HepG2 (cell line): ENCODE results near the gene NAA16. TPM values are rescaled to one million over a fixed set of nuclear protein-coding genes. Genes with fewer than 3 reads are reported as not detected.

ENCODE experiments used
- GATAD1 ChIP-seq: IDR thresholded peaks from 2 replicates; pipeline ENCODE4 v1.6.1; 2016; ENCODE audit warnings: missing genetic modification reagents, missing compliant biosample characterization
- HDAC6 ChIP-seq: fragments of 200-600 bp; sonication (generic); IDR thresholded peaks from 2 replicates; pipeline ENCODE4 v1.7.0; 2017; ENCODE audit warnings: mild to moderate bottlenecking, antibody characterized with exemption, low read length, low read depth
- HES4 ChIP-seq: sonication (generic); formaldehyde crosslinking; IDR thresholded peaks from 2 replicates; pipeline ENCODE4 v1.9.0; 2021; ENCODE audit warnings: mild to moderate bottlenecking, missing genetic modification reagents, borderline replicate concordance
- LCORL ChIP-seq, 2 experiments: fragments of 450-650 bp in 1 of 2; sonication (generic) in 1 of 2; formaldehyde crosslinking in 1 of 2; IDR thresholded peaks; 2 replicates each; pipeline versions ENCODE4 v1.5.0 to v1.6.1; 2017 to 2020; ENCODE audit warnings: antibody characterized with exemption in 1 of 2, missing genetic modification reagents in 1 of 2
- MAZ ChIP-seq, 2 experiments: sonication (generic) in 1 of 2; formaldehyde crosslinking in 1 of 2; IDR thresholded peaks; 2 replicates each; pipeline versions ENCODE4 v1.5.0 to v1.6.1; 2012 to 2020; ENCODE audit warnings: low read depth in 2 of 2, mild to moderate bottlenecking in 2 of 2, borderline replicate concordance in 1 of 2, improper control_type of control experiment in 1 of 2, low read length in 1 of 2, missing genetic modification reagents in 1 of 2, moderate library complexity in 1 of 2
- PAX8 ChIP-seq: sonication (generic); formaldehyde crosslinking; IDR thresholded peaks from 2 replicates; pipeline ENCODE4 v1.8.0; 2022; ENCODE audit warnings: mild to moderate bottlenecking, missing genetic modification reagents, borderline replicate concordance
- PITX1 ChIP-seq: sonication (generic); formaldehyde crosslinking; IDR thresholded peaks from 2 replicates; pipeline ENCODE4 v1.5.1; 2020; ENCODE audit warnings: mild to moderate bottlenecking, missing genetic modification reagents
- PLRG1 ChIP-seq: fragments of 450-650 bp; conservative IDR thresholded peaks from 2 replicates; pipeline ENCODE4 v1.6.1; 2016
- POGZ ChIP-seq: sonication (generic); formaldehyde crosslinking; IDR thresholded peaks from 2 replicates; pipeline ENCODE4 v1.4.0; 2020; ENCODE audit warnings: mild to moderate bottlenecking, missing genetic modification reagents
- POLR2AphosphoS2 ChIP-seq: IDR thresholded peaks from 2 replicates; pipeline ENCODE4 v1.6.1; 2011; ENCODE audit warnings: low read depth, low read length, improper control_type of control experiment
- SKI ChIP-seq: fragments of 450-650 bp; IDR thresholded peaks from one replicate; pipeline ENCODE4 v1.6.1; 2018; ENCODE audit warnings: mild to moderate bottlenecking; ENCODE audit not compliant: partially characterized antibody
- SRSF4 ChIP-seq: fragments of 200-400 bp; formaldehyde crosslinking; IDR thresholded peaks from one replicate; pipeline ENCODE4 v1.6.1; 2018; ENCODE audit warnings: mild to moderate bottlenecking, low read depth, low read length, moderate library complexity; ENCODE audit not compliant: poor library complexity, severe bottlenecking
- SSRP1 ChIP-seq: IDR thresholded peaks from 2 replicates; pipeline ENCODE4 v1.6.1; 2016; ENCODE audit warnings: control low read depth
- ZBTB1 ChIP-seq: sonication (generic); formaldehyde crosslinking; IDR thresholded peaks from 2 replicates; pipeline ENCODE4 v1.4.0; 2020; ENCODE audit warnings: missing genetic modification reagents, borderline replicate concordance
- ZFYVE20 ChIP-seq: sonication (generic); formaldehyde crosslinking; IDR thresholded peaks from 2 replicates; pipeline ENCODE4 v1.8.0; 2023; ENCODE audit warnings: low read depth, mild to moderate bottlenecking, moderate library complexity, missing genetic modification reagents, borderline replicate concordance
- ZNF10 ChIP-seq: sonication (generic); formaldehyde crosslinking; IDR thresholded peaks from 2 replicates; pipeline ENCODE4 v1.4.0; 2020; ENCODE audit warnings: mild to moderate bottlenecking, low read depth, missing genetic modification reagents, borderline replicate concordance
- ZNF17 ChIP-seq: sonication (generic); formaldehyde crosslinking; IDR thresholded peaks from 2 replicates; pipeline ENCODE4 v1.5.0; 2020; ENCODE audit warnings: mild to moderate bottlenecking, missing genetic modification reagents
- ZNF496 ChIP-seq: sonication (generic); formaldehyde crosslinking; IDR thresholded peaks from 2 replicates; pipeline ENCODE4 v1.8.1; 2023; ENCODE audit warnings: mild to moderate bottlenecking, moderate library complexity, missing genetic modification reagents; ENCODE audit not compliant: insufficient replicate concordance
- ZNF577 ChIP-seq: sonication (generic); formaldehyde crosslinking; IDR thresholded peaks from 2 replicates; pipeline ENCODE4 v1.4.0; 2020; ENCODE audit warnings: mild to moderate bottlenecking, low read depth, missing genetic modification reagents, borderline replicate concordance
- ZNF607 ChIP-seq: sonication (generic); formaldehyde crosslinking; IDR thresholded peaks from 2 replicates; pipeline ENCODE4 v1.5.1; 2020; ENCODE audit warnings: missing genetic modification reagents, mild to moderate bottlenecking, borderline replicate concordance
- ZNF75D ChIP-seq: sonication (generic); formaldehyde crosslinking; IDR thresholded peaks from 2 replicates; pipeline ENCODE4 v1.8.1; 2023; ENCODE audit warnings: missing genetic modification reagents, mild to moderate bottlenecking, borderline replicate concordance
- polyA plus RNA-seq, 8 experiments: library from polyadenylated mRNA; depleted of rRNA in 3 of 8; stranded (reverse) in 7 of 8; unstranded in 1 of 8; fragments of >200 nt; fragmentation: Illumina TruSeq in 4 of 8; extraction: Trizol in 4 of 8; gene quantifications; 2 replicates each; pipeline versions ENCODE4 v1.2.1 to v1.2.3, GENCODE V29; 2011 to 2016; ENCODE audit warnings: low read depth in 4 of 8, missing spikeins in 1 of 8, mixed read lengths in 1 of 8; ENCODE audit not compliant: insufficient read depth in 1 of 8
- total RNA-seq, 5 experiments: library from RNA; depleted of rRNA; stranded (reverse); fragments of >200 nt; fragmentation: Illumina TruSeq; extraction: Trizol; gene quantifications; 2 replicates each; pipeline ENCODE4 v1.2.3, GENCODE V29; 2016; ENCODE audit warnings: low read depth in 1 of 5
- TF ChIP-seq, protein P1 (sequence below): sonication (generic); formaldehyde crosslinking; IDR thresholded peaks from 2 replicates; pipeline ENCODE4 v1.5.0; 2020; ENCODE audit warnings: missing genetic modification reagents, mild to moderate bottlenecking, borderline replicate concordance
- TF ChIP-seq, protein P2 (sequence below): IDR thresholded peaks from 2 replicates; pipeline ENCODE4 v1.6.1; 2012; ENCODE audit warnings: inconsistent platforms
- TF ChIP-seq, protein P3 (sequence below): sonication (generic); formaldehyde crosslinking; IDR thresholded peaks from 2 replicates; pipeline ENCODE4 v1.9.0; 2021; ENCODE audit warnings: mild to moderate bottlenecking, missing genetic modification reagents

Gene NAA16
- total and polyA plus RNA-seq, 2 of the 13 experiments (the other 11 are each of a cell fraction or from before 2014, with no cell fraction given), result 9.2 to 15.1 TPM

DNA sequence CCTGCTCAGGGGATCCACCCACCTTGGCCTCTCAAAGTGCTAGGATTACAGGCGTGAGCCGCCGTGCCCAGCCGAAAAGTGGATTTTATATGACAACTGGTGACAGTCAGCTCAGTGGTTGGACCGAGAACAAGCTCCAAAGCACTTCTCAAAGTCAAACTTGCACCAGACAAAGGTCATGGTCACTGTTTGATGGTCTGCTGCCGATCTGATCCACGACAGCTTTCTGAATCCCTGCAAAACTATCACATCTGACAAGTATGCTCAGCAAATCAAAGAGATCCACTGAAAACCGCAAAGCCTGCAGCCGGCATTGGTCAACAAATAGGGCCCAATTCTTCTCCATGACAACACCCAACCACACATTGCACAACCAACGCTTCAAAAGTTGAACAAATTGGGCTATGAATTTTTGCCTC, 21.6 kb upstream of the NAA16 start (continued):
- TF ChIP-seq SRSF4 (no peak), POLR2AphosphoS2 (no peak), POGZ (CRISPR knock-in tag) (peak; percentile 70; the same call in 1 of the 2 replicates), ZNF75D (CRISPR knock-in tag) (no peak), PLRG1 (no peak), ZNF496 (CRISPR knock-in tag) (no peak), MAZ (IDR thresholded peaks at IDR 0.05; ENCODE audit: borderline replicate concordance, low read depth, low read length) (no peak), MAZ (CRISPR knock-in tag; IDR thresholded peaks at IDR 0.05; ENCODE audit: low read depth) (no peak), HES4 (0 out of 2 replicates have a peak, but pooled peaks have one; percentile 47), ZNF577 (no peak), ZNF607 (CRISPR knock-in tag) (no peak; the same call in 1 of the 2 replicates), SSRP1 (CRISPR knock-in tag) (no peak), ZNF17 (CRISPR knock-in tag) (no peak), PAX8 (CRISPR knock-in tag) (no peak), PITX1 (CRISPR knock-in tag) (peak; percentile 91), ZBTB1 (CRISPR knock-in tag) (no peak), HDAC6 (no peak), ZFYVE20 (CRISPR knock-in tag) (no peak), GATAD1 (CRISPR knock-in tag) (no peak), ZNF10 (CRISPR knock-in tag) (no peak), LCORL (IDR thresholded peaks at IDR 0.05) (peak; percentile 91), LCORL (CRISPR knock-in tag; IDR thresholded peaks at IDR 0.05) (peak; percentile 85), SKI (peak; percentile 96)
- TF ChIP-seq, protein P1, sequence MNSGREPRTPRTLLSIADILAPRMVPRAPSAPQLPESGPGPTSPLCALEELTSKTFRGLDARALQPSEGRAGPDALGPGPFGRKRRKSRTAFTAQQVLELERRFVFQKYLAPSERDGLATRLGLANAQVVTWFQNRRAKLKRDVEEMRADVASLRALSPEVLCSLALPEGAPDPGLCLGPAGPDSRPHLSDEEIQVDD, result no peak
- TF ChIP-seq, protein P2, sequence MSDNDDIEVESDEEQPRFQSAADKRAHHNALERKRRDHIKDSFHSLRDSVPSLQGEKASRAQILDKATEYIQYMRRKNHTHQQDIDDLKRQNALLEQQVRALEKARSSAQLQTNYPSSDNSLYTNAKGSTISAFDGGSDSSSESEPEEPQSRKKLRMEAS, result peak; percentile 50; the same call in 1 of the 2 replicates
- TF ChIP-seq, protein P3, sequence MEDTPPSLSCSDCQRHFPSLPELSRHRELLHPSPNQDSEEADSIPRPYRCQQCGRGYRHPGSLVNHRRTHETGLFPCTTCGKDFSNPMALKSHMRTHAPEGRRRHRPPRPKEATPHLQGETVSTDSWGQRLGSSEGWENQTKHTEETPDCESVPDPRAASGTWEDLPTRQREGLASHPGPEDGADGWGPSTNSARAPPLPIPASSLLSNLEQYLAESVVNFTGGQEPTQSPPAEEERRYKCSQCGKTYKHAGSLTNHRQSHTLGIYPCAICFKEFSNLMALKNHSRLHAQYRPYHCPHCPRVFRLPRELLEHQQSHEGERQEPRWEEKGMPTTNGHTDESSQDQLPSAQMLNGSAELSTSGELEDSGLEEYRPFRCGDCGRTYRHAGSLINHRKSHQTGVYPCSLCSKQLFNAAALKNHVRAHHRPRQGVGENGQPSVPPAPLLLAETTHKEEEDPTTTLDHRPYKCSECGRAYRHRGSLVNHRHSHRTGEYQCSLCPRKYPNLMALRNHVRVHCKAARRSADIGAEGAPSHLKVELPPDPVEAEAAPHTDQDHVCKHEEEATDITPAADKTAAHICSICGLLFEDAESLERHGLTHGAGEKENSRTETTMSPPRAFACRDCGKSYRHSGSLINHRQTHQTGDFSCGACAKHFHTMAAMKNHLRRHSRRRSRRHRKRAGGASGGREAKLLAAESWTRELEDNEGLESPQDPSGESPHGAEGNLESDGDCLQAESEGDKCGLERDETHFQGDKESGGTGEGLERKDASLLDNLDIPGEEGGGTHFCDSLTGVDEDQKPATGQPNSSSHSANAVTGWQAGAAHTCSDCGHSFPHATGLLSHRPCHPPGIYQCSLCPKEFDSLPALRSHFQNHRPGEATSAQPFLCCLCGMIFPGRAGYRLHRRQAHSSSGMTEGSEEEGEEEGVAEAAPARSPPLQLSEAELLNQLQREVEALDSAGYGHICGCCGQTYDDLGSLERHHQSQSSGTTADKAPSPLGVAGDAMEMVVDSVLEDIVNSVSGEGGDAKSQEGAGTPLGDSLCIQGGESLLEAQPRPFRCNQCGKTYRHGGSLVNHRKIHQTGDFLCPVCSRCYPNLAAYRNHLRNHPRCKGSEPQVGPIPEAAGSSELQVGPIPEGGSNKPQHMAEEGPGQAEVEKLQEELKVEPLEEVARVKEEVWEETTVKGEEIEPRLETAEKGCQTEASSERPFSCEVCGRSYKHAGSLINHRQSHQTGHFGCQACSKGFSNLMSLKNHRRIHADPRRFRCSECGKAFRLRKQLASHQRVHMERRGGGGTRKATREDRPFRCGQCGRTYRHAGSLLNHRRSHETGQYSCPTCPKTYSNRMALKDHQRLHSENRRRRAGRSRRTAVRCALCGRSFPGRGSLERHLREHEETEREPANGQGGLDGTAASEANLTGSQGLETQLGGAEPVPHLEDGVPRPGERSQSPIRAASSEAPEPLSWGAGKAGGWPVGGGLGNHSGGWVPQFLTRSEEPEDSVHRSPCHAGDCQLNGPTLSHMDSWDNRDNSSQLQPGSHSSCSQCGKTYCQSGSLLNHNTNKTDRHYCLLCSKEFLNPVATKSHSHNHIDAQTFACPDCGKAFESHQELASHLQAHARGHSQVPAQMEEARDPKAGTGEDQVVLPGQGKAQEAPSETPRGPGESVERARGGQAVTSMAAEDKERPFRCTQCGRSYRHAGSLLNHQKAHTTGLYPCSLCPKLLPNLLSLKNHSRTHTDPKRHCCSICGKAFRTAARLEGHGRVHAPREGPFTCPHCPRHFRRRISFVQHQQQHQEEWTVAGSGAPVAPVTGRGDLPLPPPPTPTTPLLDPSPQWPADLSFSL (CRISPR knock-in tag), result peak; percentile 39; the same call in 1 of the 2 replicates
